ENCODE measurements around the gene C7orf25. TPM values are rescaled to one million over a fixed set of nuclear protein-coding genes. Genes with fewer than 3 reads are reported as not detected.

The C7orf25 gene
- total and polyA plus RNA-seq, 4 donors, result 0.88 to 7.4 (median 2.1) TPM

- TF ChIP-seq REST (IDR thresholded peaks at IDR 0.05), result no peak
- TF ChIP-seq MAX (IDR thresholded peaks at IDR 0.05), result no peak
- TF ChIP-seq CTCF (IDR thresholded peaks at IDR 0.05; ENCODE audit: low read depth, low read length, missing input control), result no peak
- TF ChIP-seq YY1 (IDR thresholded peaks at IDR 0.05), result no peak
- no peak for TF ChIP-seq HNF4A (conservative IDR thresholded peaks at IDR 0.05)
- TF ChIP-seq GABPA (IDR thresholded peaks at IDR 0.05 in 1 of 2, conservative IDR thresholded peaks at IDR 0.05 in 1 of 2), result no peak
- TF ChIP-seq ZBTB33 (IDR thresholded peaks at IDR 0.05), result no peak
- TF ChIP-seq NR2F2 (IDR thresholded peaks at IDR 0.05), result no peak
- TF ChIP-seq RAD21 (IDR thresholded peaks at IDR 0.05), result no peak
- TF ChIP-seq SP1 (IDR thresholded peaks at IDR 0.05), result no peak
- TF ChIP-seq EGR1 (IDR thresholded peaks at IDR 0.05; ENCODE audit: low read depth in 2 of 2), result no peak
- TF ChIP-seq TAF1 (conservative IDR thresholded peaks at IDR 0.05), result no peak
- no peak for TF ChIP-seq JUND (IDR thresholded peaks at IDR 0.05)
- H3K27ac ChIP-seq (ENCODE audit: low read depth in 1 of 2, low read length in 2 of 2), result no peak overlapping the region
- no peak overlapping the region for H3K9ac ChIP-seq (ENCODE audit: low read depth in 1 of 2, low read length in 2 of 2)
- no peak overlapping the region for H3K4me3 ChIP-seq (ENCODE audit: low read depth in 1 of 3, low read length in 3 of 3)
- peaks cover 0 to 4% (median under 1%) of the 10 kb centered on the region in 4 donors for H3K4me1 ChIP-seq (ENCODE audit: control insufficient read depth in 4 of 4, insufficient read depth in 4 of 4, low read length in 3 of 4)
- WGBS, result 72% methylated on average over 3 of the region's 3 CpGs
- H3K36me3 ChIP-seq (ENCODE audit: control insufficient read depth in 4 of 4, insufficient read depth in 3 of 4, low read depth in 1 of 4, low read length in 3 of 4), result no peaks in the 10 kb centered on the region
- peaks cover 0 to 10% (median under 1%) of the 10 kb centered on the region in 4 donors for H3K9me3 ChIP-seq (ENCODE audit: control insufficient read depth in 4 of 4, low read length in 3 of 4)
- DNase-seq (ENCODE audit: low spot score), result no peak
- H3K27me3 ChIP-seq (ENCODE audit: control insufficient read depth in 4 of 4, insufficient read depth in 4 of 4, low read length in 3 of 4), result no peaks in the 10 kb centered on the region
Measured at GRCh38 chr7:42902331-42902730, 9.5 kb downstream of the C7orf25 start.

GRCh38 chr7:42900842-42901241, 11.0 kb downstream of the C7orf25 start:
- H3K27ac ChIP-seq (ENCODE audit: low read depth in 1 of 2, low read length in 2 of 2), result no peak overlapping the region
- H3K27me3 ChIP-seq (ENCODE audit: control insufficient read depth in 4 of 4, insufficient read depth in 4 of 4, low read length in 3 of 4), result no peaks in the 10 kb centered on the region
- DNase-seq (ENCODE audit: low spot score), result no peak
- H3K4me1 ChIP-seq (ENCODE audit: control insufficient read depth in 4 of 4, insufficient read depth in 4 of 4, low read length in 3 of 4), result no peaks in the 10 kb centered on the region
- H3K36me3 ChIP-seq (ENCODE audit: control insufficient read depth in 4 of 4, insufficient read depth in 3 of 4, low read depth in 1 of 4, low read length in 3 of 4), result no peaks in the 10 kb centered on the region
- H3K4me3 ChIP-seq (ENCODE audit: low read depth in 1 of 3, low read length in 3 of 3), result no peak overlapping the region
- TF ChIP-seq JUND (IDR thresholded peaks at IDR 0.05) (no peak), EGR1 (IDR thresholded peaks at IDR 0.05; ENCODE audit: low read depth in 2 of 2) (no peak), ATF3 (IDR thresholded peaks at IDR 0.05) (no peak), YY1 (IDR thresholded peaks at IDR 0.05) (no peak), CTCF (IDR thresholded peaks at IDR 0.05; ENCODE audit: low read depth, low read length, missing input control) (no peak), NR2F2 (IDR thresholded peaks at IDR 0.05) (no peak)
- no peak overlapping the region for H3K9ac ChIP-seq (ENCODE audit: low read depth in 1 of 2, low read length in 2 of 2)
- H3K9me3 ChIP-seq (ENCODE audit: control insufficient read depth in 4 of 4, low read length in 3 of 4), result peaks cover 0 to 13% (median 2%) of the 10 kb centered on the region in 4 donors

Measured in liver (tissue), 9 donors.